GM19043 (cell line): ENCODE measurements around the gene TNNI3K.

ENCODE experiments used
- ATAC-seq: cut with Tn5 transposase; IDR thresholded peaks from one replicate; pipeline ENCODE4 v1.9.1; 2021; ENCODE audit warnings: low read depth; ENCODE audit not compliant: unreplicated experiment

Gene TNNI3K

DNA sequence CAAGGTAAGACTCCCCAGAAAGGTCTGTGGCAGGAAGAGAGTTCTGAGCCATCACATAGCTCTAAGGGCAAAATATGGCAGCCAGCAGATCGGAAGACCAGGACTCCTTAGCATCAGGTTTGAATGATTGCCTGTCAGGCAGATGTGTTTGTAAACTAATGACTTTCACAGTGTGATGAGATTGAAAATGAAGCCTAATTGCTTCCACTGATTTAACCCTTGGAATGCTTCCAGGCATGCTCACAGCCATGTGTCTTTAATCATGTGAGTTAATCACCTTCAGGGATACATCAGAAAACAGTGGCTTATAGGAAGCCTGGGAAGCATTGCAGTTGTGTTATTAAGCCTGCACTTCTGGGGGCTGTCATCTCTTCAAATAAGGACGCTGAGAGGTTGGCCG lies 194.4 kb downstream of the TNNI3K start:
- ATAC-seq: no peak

- no peak for ATAC-seq
Measured at GRCh38 chr1:74430342-74430934, 195.3 kb downstream of the TNNI3K start.

- no peak for ATAC-seq
Measured at GRCh38 chr1:74431531-74431930, 196.3 kb downstream of the TNNI3K start.

DNA sequence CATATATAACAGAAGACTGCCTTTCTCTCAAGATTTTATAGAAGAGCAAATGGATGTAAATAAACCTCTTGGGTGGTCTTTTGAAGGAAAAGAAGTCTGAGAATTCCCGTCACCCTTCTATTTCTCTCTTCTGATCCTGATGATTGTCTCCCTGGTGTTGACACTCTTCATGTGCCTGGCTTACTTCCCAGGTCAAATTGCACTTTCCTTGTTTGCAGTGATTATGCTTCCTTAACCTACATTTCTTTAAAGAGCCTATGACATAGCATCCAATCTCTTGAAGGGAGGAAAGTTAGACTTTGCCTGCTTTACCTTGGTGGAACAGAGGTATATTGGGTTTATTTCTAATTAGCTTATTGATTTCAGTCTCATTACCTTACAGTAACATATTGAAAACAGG lies 197.1 kb downstream of the TNNI3K start:
- no peak for ATAC-seq

DNA sequence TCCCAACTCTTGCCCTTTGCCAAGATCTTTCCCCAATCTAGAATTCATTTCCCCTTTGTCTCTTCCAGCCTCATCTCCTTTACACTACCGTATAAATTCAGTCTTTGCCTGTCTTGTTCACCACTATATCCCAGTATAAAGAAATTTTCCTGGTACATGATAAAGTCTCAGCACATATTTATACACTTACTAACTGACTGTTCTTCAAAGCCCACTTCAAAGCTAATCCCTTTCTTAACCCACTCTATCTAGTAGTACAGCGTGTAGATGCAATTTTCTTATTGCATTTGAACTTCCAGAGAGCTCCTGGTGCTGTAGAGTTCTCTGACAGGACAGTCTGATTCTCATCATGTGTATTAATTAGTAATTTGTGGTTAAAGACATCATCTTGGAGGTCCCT lies 199.1 kb downstream of the TNNI3K start:
- no peak for ATAC-seq

- ATAC-seq: no peak
Measured at GRCh38 chr1:74436078-74436477, 200.9 kb downstream of the TNNI3K start.

DNA sequence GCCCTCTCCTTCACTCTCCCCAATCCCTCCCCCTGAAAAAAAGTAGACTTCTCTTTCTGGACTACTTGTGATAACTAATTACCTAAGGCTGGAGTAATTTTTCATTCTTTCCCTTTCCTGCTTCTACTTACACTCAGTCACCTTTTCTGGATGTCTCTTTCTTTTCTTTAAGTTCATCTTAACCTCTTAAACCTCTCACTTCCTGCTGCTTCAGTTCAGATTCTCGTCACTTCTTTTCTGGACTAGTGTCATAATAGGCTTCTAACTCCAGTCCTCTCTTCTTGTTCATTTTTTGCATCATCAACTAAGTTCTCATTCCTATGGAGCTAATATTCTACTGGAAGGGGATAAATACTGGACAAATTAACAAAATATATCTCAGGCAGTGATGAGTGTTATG lies 201.8 kb downstream of the TNNI3K start:
- ATAC-seq: no peak

- ATAC-seq: no peak
Measured at GRCh38 chr1:74452035-74452434, 216.8 kb downstream of the TNNI3K start.

DNA sequence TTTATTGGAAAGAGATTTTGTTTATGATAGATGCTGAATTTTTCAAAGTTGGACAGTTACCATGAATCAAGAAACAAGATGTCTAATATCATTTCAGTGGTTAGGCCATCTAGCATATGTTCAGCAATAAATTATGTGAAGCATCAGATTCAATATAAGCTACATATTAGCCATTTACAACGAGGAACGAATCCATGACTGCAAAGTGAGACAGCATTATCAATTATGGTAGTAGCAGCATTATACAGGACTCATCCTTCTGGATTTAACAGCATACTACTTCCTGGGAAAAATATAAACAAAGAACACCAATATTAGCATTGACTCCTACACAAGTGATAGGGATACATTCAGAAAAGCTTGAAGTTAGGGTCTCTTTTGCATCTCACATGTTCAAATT lies 218.1 kb downstream of the TNNI3K start:
- no peak for ATAC-seq

DNA sequence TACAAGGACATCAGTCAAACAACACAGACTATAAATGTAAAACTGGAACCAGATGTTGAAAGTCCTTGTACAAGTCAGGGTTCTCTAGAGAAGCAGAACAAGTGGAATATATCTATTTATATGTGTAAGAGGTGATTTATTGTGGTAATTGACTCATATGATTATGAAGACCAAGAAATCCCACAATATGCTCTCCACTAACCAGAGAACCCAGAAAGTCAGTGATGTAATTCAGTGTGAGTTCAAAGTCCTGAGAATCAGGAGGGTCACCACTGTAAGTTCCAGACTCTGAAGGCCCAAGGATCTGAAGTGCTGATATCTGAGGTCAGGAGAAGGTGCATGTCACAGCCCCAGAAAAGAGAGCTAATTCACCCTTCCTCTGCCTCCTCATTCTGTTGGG lies 220.2 kb downstream of the TNNI3K start:
- no peak for ATAC-seq

GRCh38 chr1:74457253-74457652 lies 222.1 kb downstream of the TNNI3K start:
- no peak for ATAC-seq

GRCh38 chr1:74463333-74463988 lies 228.3 kb downstream of the TNNI3K start:
- peak; percentile 72 for ATAC-seq

- ATAC-seq: no peak
Measured at GRCh38 chr1:74464037-74464436, 228.8 kb downstream of the TNNI3K start.

DNA sequence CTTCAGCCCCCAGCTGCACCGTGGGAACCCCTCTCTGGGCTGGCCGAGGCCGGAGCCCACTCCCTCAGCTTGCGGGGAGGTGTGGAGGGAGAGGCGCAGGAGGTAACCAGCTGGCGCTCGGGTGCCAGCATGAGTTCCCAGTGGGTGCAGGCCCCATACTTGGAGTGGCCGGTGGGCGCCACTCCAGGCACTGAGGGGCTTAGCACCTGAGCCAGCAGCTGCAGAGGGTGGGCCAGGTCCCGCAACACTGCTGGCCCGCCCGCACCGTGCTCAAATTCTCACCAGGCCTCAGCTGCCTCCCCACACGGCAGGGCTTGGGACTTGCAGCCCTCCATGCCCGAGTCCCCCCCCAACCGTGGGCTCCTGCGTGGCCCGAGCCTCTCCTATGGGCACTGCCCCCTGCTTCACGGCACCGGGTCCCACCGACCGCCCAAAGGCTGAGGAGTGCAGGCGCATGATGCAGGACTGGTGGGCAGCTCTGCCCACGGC lies 230.1 kb downstream of the TNNI3K start:
- no peak for ATAC-seq

DNA sequence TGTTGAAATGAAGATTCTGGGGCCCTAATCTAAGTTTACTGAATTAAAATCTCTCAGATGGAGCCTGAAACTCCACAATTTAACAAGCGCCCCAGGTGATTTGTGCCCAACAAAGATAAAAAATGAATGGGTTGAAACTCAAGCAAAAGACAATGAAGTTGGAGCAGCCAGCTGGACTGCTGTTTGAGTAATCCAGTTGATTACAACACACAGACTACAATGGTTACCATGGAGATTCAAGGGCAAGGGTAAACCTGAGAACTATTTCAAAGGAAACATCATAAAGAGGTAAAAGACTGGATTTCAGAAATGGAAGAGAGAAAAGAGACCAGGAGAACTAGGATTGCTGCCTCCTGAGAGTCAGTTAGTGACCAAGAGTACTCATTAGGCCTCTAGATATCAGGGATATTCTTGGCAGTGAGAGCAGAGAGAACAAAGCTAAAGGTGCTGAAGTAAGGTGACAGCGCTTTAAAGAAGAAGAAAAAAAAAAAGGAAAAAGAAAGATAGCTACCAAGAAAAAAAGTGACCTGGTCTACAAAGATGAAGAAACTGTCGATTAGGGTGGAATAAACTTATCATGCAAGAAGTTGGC lies 232.7 kb downstream of the TNNI3K start:
- ATAC-seq: no peak

GRCh38 chr1:74468982-74469603 lies 233.9 kb downstream of the TNNI3K start:
- no peak for ATAC-seq

- no peak for ATAC-seq
Measured at GRCh38 chr1:74470251-74470650, 235.1 kb downstream of the TNNI3K start.

DNA sequence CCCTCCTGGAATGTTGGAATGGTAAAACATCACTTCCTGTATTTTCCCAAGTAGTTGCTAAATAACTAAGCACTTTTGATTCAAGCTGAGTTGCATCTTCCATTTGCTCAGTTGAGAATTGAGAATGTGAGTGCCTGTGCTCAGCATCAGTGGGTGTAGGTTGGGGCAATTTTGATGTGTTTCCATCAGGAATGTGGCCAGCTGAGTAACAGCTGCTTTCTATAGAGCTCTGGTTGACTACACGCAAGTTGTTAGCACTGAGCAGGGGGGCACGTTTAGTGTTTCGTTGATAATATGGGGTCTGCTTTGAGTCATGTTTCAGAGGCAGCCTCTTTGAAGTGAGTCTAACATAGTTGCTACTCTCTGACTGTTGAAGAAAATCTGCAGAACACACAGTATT lies 235.7 kb downstream of the TNNI3K start:
- ATAC-seq: no peak

- no peak for ATAC-seq
Measured at GRCh38 chr1:74471470-74471869, 236.3 kb downstream of the TNNI3K start.

DNA sequence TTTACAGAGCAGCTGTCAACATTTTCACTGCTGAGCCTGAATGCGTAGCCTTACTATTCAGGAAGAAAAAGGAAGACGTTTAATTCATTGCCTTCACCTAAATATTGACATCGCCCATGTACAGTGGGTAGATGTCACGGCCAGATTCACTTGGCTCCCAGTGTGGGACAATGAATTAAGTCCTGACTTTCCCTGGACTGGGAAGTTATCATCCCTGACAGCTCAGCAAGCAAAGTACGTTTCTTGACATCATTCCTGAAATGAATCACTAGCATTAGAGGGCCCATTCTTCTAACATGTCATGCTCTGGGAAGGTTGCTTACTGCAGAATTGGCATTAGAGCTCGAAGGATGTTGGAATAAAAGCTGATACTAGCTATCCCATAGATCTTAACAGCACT lies 239.4 kb downstream of the TNNI3K start:
- ATAC-seq: no peak

GRCh38 chr1:74478979-74479378 lies 243.8 kb downstream of the TNNI3K start:
- no peak for ATAC-seq

GRCh38 chr1:74480068-74480467 lies 244.9 kb downstream of the TNNI3K start:
- no peak for ATAC-seq
